Chondrocyte (in vitro differentiated cells): ENCODE data around the gene AK9. TPM values are rescaled to one million over a fixed set of nuclear protein-coding genes. Genes with fewer than 3 reads are reported as not detected.
"Not testable (repeated sequence)": the region's sequence is repeated elsewhere in the genome, so short reads cannot be mapped to it uniquely, and the experiment has no call there.

ENCODE experiments used
- DNase-seq: peaks from one replicate; pipeline ENCODE4 v3.0.0; 2021; ENCODE audit warnings: mixed read lengths, low spot score
- H3K27ac Mint-ChIP-seq: one replicate; pipeline ENCODE4 v1.8.0; 2021; ENCODE audit warnings: mild to moderate bottlenecking, moderate library complexity, mixed read lengths; ENCODE audit not compliant: unreplicated experiment
- H3K27me3 Mint-ChIP-seq: 2 replicates; pipeline ENCODE4 v1.8.0; 2021; ENCODE audit warnings: low read depth, mixed read lengths
- H3K36me3 Mint-ChIP-seq: 2 replicates; pipeline ENCODE4 v1.8.0; 2021; ENCODE audit warnings: low read depth, mixed read lengths
- H3K4me1 Mint-ChIP-seq: 2 replicates; pipeline ENCODE4 v1.8.0; 2021; ENCODE audit warnings: low read depth, mild to moderate bottlenecking, mixed read lengths
- H3K4me3 Mint-ChIP-seq: one replicate; pipeline ENCODE4 v1.8.0; 2021; ENCODE audit warnings: mild to moderate bottlenecking, moderate library complexity, mixed read lengths; ENCODE audit not compliant: unreplicated experiment
- H3K9me3 Mint-ChIP-seq: 2 replicates; pipeline ENCODE4 v1.8.0; 2021; ENCODE audit warnings: low read depth, mixed read lengths
- total RNA-seq: library from RNA; stranded (reverse); gene quantifications from 3 replicates; pipeline ENCODE4 v1.2.1, GENCODE V29; 2021
- TF ChIP-seq, protein P1 (sequence below): fragments of 200-600 bp; sonication (generic); IDR thresholded peaks from 2 replicates; pipeline ENCODE4 v1.5.0; 2021; ENCODE audit warnings: antibody characterized with exemption, mild to moderate bottlenecking, moderate library complexity

The AK9 gene
- total RNA-seq, 1 donor from 2014 or later: 4.4 TPM

- H3K27ac Mint-ChIP-seq: no peak overlapping the region
These were observed 45.4 kb upstream of the AK9 start for GRCh38 chr6:109736273-109737025.

GRCh38 chr6:109725250-109725649, 34.2 kb upstream of the AK9 start:
- not testable (repeated sequence) for H3K9me3 Mint-ChIP-seq, H3K27me3 Mint-ChIP-seq

More at GRCh38 chr6:109736273-109737025, 45.4 kb upstream of the AK9 start:
- Mint-ChIP-seq H3K27me3 (no peaks in the 10 kb centered on the region), H3K9me3 (peaks cover 2% of the 10 kb centered on the region), H3K4me3 (no peak overlapping the region), H3K4me1 (peaks cover 17% of the 10 kb centered on the region), H3K36me3 (peaks cover 21% of the 10 kb centered on the region)
- no peak for DNase-seq
- TF ChIP-seq, protein P1, sequence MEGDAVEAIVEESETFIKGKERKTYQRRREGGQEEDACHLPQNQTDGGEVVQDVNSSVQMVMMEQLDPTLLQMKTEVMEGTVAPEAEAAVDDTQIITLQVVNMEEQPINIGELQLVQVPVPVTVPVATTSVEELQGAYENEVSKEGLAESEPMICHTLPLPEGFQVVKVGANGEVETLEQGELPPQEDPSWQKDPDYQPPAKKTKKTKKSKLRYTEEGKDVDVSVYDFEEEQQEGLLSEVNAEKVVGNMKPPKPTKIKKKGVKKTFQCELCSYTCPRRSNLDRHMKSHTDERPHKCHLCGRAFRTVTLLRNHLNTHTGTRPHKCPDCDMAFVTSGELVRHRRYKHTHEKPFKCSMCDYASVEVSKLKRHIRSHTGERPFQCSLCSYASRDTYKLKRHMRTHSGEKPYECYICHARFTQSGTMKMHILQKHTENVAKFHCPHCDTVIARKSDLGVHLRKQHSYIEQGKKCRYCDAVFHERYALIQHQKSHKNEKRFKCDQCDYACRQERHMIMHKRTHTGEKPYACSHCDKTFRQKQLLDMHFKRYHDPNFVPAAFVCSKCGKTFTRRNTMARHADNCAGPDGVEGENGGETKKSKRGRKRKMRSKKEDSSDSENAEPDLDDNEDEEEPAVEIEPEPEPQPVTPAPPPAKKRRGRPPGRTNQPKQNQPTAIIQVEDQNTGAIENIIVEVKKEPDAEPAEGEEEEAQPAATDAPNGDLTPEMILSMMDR: no peak

GRCh38 chr6:109722564-109723254, 31.7 kb upstream of the AK9 start:
- TF ChIP-seq, protein P1: no peak
- peaks cover 2% of the 10 kb centered on the region for H3K9me3 Mint-ChIP-seq
- H3K4me3 Mint-ChIP-seq: no peak overlapping the region
- peaks cover 12% of the 10 kb centered on the region for H3K36me3 Mint-ChIP-seq
- H3K27ac Mint-ChIP-seq: peak overlapping the region; percentile 42
- no peak for DNase-seq
- peaks cover 25% of the 10 kb centered on the region for H3K4me1 Mint-ChIP-seq
- no peaks in the 10 kb centered on the region for H3K27me3 Mint-ChIP-seq

More at GRCh38 chr6:109725250-109725649, 34.2 kb upstream of the AK9 start:
- peaks cover 23% of the 10 kb centered on the region for H3K4me1 Mint-ChIP-seq
- peaks cover 12% of the 10 kb centered on the region for H3K36me3 Mint-ChIP-seq
- not testable (repeated sequence) for DNase-seq, H3K4me3 Mint-ChIP-seq, H3K27ac Mint-ChIP-seq

- no peak for DNase-seq
- Mint-ChIP-seq H3K4me1 (peaks cover 23% of the 10 kb centered on the region), H3K36me3 (peaks cover 14% of the 10 kb centered on the region), H3K27ac (no peak overlapping the region), H3K27me3 (no peaks in the 10 kb centered on the region), H3K4me3 (no peak overlapping the region), H3K9me3 (peaks cover 2% of the 10 kb centered on the region)
- TF ChIP-seq, protein P1: no peak
These were observed 31.0 kb upstream of the AK9 start for GRCh38 chr6:109722011-109722410.

GRCh38 chr6:109720311-109720710, 29.3 kb upstream of the AK9 start:
- peaks cover 23% of the 10 kb centered on the region for H3K4me1 Mint-ChIP-seq
- H3K27ac Mint-ChIP-seq: no peak overlapping the region

More at GRCh38 chr6:109720311-109720710, 29.3 kb upstream of the AK9 start:
- peaks cover 2% of the 10 kb centered on the region for H3K9me3 Mint-ChIP-seq
- no peak overlapping the region for H3K4me3 Mint-ChIP-seq
- H3K27me3 Mint-ChIP-seq: no peaks in the 10 kb centered on the region
- no peak for DNase-seq
- TF ChIP-seq, protein P1: no peak
- H3K36me3 Mint-ChIP-seq: peaks cover 9% of the 10 kb centered on the region
